ENCODE results near the gene ACOX3. TPM values are rescaled to one million over a fixed set of nuclear protein-coding genes. Genes with fewer than 3 reads are reported as not detected.

ACOX3 gene
- total RNA-seq, 2 experiments from 2014 or later, result 12.7 to 16.8 TPM

- Histone ChIP-seq H3K9me3 (ENCODE audit: low read length) (no peaks in the 10 kb centered on the region), H3K79me2 (ENCODE audit: insufficient read depth, low read depth, low read length) (no peaks in the 10 kb centered on the region), H3K27ac (ENCODE audit: low read depth, low read length, poor library complexity, severe bottlenecking) (no peak overlapping the region), H3K4me3 (ENCODE audit: low read depth, low read length, poor library complexity, severe bottlenecking) (no peak overlapping the region), H3K36me3 (ENCODE audit: insufficient read depth, low read length) (no peaks in the 10 kb centered on the region), H3K4me1 (ENCODE audit: insufficient read depth, low read length, poor library complexity, severe bottlenecking) (peaks cover 41% of the 10 kb centered on the region), H2AFZ (ENCODE audit: low read length) (no peak overlapping the region), H3K4me2 (ENCODE audit: low read length) (no peak overlapping the region), H3K9me2 (ENCODE audit: insufficient read depth, low read length) (no peaks in the 10 kb centered on the region), H4K20me1 (ENCODE audit: insufficient read depth, low read length) (no peaks in the 10 kb centered on the region)
- intact Hi-C loops (cut with micrococcal nuclease; ENCODE audit: unreplicated experiment), result no loop called here
- TF ChIP-seq CTCF (conservative IDR thresholded peaks at IDR 0.05; ENCODE audit: low read length), result no peak
- TF ChIP-seq EZH2phosphoT487 (IDR thresholded peaks at IDR 0.05; ENCODE audit: borderline replicate concordance, low read depth, low read length), result no peak
- no TSS peak for BruUV-seq (replicated peaks)
- CTCF ChIA-PET (ENCODE audit: unreplicated experiment), result no interaction called here
- POLR2A ChIA-PET, result interaction anchor here (0.8 to 1.4 kb wide), 2 partner anchors 13 to 26 kb away, joined by 3 to 5 read pairs; no protein-coding TSS in a partner anchor
- DNase-seq (ENCODE audit: low spot score), result no peak
Measured at GRCh38 chr4:8393593-8394038, 46.9 kb downstream of the ACOX3 start.

- Histone ChIP-seq H3K9me2 (ENCODE audit: insufficient read depth, low read length) (no peaks in the 10 kb centered on the region), H3K4me1 (ENCODE audit: insufficient read depth, low read length, poor library complexity, severe bottlenecking) (peaks cover 32% of the 10 kb centered on the region), H3K27ac (ENCODE audit: low read depth, low read length, poor library complexity, severe bottlenecking) (peak overlapping the region; percentile 79), H3K9me3 (ENCODE audit: low read length) (no peaks in the 10 kb centered on the region), H3K4me3 (ENCODE audit: low read depth, low read length, poor library complexity, severe bottlenecking) (no peak overlapping the region), H4K20me1 (ENCODE audit: insufficient read depth, low read length) (no peaks in the 10 kb centered on the region), H3K4me2 (ENCODE audit: low read length) (peak overlapping the region; percentile 51; the same call in 1 of the 2 replicates), H2AFZ (ENCODE audit: low read length) (peak overlapping the region; percentile 20; the same call in 1 of the 2 replicates), H3K79me2 (ENCODE audit: insufficient read depth, low read depth, low read length) (no peaks in the 10 kb centered on the region), H3K36me3 (ENCODE audit: insufficient read depth, low read length) (no peaks in the 10 kb centered on the region)
- intact Hi-C loops (cut with micrococcal nuclease; ENCODE audit: unreplicated experiment), result loop anchor here (1.0 kb wide), 1 partner anchor 193 kb away; the partner anchor contains the start of gene SH3TC1
- no peak for TF ChIP-seq CTCF (conservative IDR thresholded peaks at IDR 0.05; ENCODE audit: low read length)
- TF ChIP-seq EZH2phosphoT487 (IDR thresholded peaks at IDR 0.05; ENCODE audit: borderline replicate concordance, low read depth, low read length), result no peak
- CTCF ChIA-PET (ENCODE audit: unreplicated experiment), result no interaction called here
- peak; percentile 26 for DNase-seq (ENCODE audit: low spot score)
- POLR2A ChIA-PET, result interaction anchor here (1.4 kb wide), 1 partner anchor 25 kb away, joined by 5 read pairs; no protein-coding TSS in a partner anchor
- no TSS peak for BruUV-seq (replicated peaks)
Measured at GRCh38 chr4:8392591-8393190, 47.8 kb downstream of the ACOX3 start.

- CTCF ChIA-PET (ENCODE audit: unreplicated experiment), result no interaction called here
- H3K4me1 ChIP-seq (ENCODE audit: insufficient read depth, low read length, poor library complexity, severe bottlenecking), result peaks cover 32% of the 10 kb centered on the region
- H3K9me2 ChIP-seq (ENCODE audit: insufficient read depth, low read length), result no peaks in the 10 kb centered on the region
- H3K4me3 ChIP-seq (ENCODE audit: low read depth, low read length, poor library complexity, severe bottlenecking), result peak overlapping the region; percentile 12
- H3K27ac ChIP-seq (ENCODE audit: low read depth, low read length, poor library complexity, severe bottlenecking), result peak overlapping the region; percentile 79
- TF ChIP-seq CTCF (conservative IDR thresholded peaks at IDR 0.05; ENCODE audit: low read length) (no peak), EZH2phosphoT487 (IDR thresholded peaks at IDR 0.05; ENCODE audit: borderline replicate concordance, low read depth, low read length) (no peak)
- DNase-seq (ENCODE audit: low spot score), result peak; percentile 89
- H3K4me2 ChIP-seq (ENCODE audit: low read length), result peak overlapping the region; percentile 51
- intact Hi-C loops (cut with micrococcal nuclease; ENCODE audit: unreplicated experiment), result loop anchor here (1.0 to 2.0 kb wide), 2 partner anchors 77 to 193 kb away; partner anchors contain the start of gene SH3TC1
- H3K36me3 ChIP-seq (ENCODE audit: insufficient read depth, low read length), result no peaks in the 10 kb centered on the region
- H4K20me1 ChIP-seq (ENCODE audit: insufficient read depth, low read length), result no peaks in the 10 kb centered on the region
- no peaks in the 10 kb centered on the region for H3K9me3 ChIP-seq (ENCODE audit: low read length)
- no peaks in the 10 kb centered on the region for H3K79me2 ChIP-seq (ENCODE audit: insufficient read depth, low read depth, low read length)
- H2AFZ ChIP-seq (ENCODE audit: low read length), result peak overlapping the region; percentile 20; the same call in 1 of the 2 replicates
- BruUV-seq (replicated peaks), result no TSS peak
- POLR2A ChIA-PET, result interaction anchor here (0.6 to 1.2 kb wide), 2 partner anchors 34 to 77 kb away, joined by 3 to 4 read pairs; no protein-coding TSS in a partner anchor
Measured at GRCh38 chr4:8391972-8392371, 48.6 kb downstream of the ACOX3 start.

Measured in OCI-LY7 (cell line).